NT2/D1 (cell line): Measurements from ENCODE around the gene RAD18.

Source experiments
- SUZ12 ChIP-seq: IDR thresholded peaks from 2 replicates; pipeline ENCODE4 v1.6.1; 2011; ENCODE audit not compliant: insufficient read length, insufficient read depth; ENCODE audit errors: extremely low read depth
- YY1 ChIP-seq: IDR thresholded peaks from 2 replicates; pipeline ENCODE4 v1.6.1; 2011; ENCODE audit not compliant: insufficient read length, insufficient read depth
- ZNF274 ChIP-seq: IDR thresholded peaks from 2 replicates; pipeline ENCODE4 v1.6.1; 2011; ENCODE audit warnings: mild to moderate bottlenecking, low read depth, low read length

DNA sequence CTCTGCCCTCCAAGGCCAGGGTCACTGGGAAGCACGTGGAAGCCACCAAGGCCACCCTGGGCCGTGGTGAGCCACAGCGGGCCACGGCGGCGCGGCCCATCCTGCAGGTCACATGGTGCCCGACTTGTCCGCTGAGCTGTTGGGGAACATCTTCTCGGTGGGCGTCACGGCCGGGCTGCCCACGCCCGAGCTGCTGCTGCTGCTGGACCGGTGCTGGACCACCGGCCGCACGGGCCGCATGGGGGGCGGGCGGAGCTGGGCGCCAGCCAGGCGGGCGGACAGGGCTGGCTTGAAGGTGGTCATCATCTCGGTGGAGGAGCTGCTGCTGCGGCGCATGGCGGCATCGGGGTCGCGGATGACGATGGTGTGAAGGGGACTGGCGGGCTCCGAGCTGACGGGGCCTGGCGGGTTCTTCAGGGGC is 22.1 kb upstream of the RAD18 start:
- no peak for TF ChIP-seq YY1
- TF ChIP-seq ZNF274, result no peak
- no peak for TF ChIP-seq SUZ12
